ENCODE data around the gene DEPP1. TPM values are rescaled to one million over a fixed set of nuclear protein-coding genes. Genes with fewer than 3 reads are reported as not detected.

Gene DEPP1
- total RNA-seq, 1 experiment from 2014 or later = 1.6 TPM

DNA sequence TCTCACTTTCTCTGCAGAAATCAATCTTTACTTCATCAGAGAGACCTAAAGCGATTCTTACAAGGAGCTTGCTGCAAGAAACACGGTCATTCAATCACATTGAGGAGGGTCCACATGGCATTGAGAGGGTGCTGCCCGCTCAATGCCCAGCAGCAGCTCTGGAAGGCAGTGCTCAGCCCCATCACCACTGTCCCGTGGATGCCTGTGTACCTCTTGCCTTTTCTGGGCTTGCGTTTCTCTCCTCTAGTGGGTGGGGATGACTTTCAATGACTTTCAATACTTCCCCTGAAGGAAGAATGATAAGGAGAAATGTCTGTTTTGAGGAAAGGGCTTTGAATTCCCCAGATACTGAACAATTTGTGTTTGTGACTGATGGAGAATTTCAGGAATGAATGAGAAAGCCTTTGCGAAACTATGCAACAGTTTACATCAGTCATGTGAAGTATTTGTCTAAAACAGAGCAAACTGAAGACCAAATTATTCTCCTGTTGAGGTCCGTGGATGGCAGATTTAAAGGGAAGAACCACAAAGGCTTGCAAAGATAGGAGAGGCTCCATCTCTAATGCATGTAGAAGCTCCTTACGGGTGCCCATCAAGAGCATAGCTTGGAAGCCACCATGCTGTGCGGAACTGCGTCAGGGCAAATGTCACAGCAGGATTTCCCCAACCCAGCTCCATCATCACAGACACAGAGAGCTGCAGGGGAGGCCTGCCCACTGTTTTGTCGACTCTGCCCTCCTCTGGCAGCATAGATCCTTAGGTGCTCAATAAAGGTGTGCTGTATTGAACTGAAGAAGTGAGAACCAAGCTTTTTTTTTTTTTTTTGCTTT lies 15.5 kb upstream of the DEPP1 start:
- DNase-seq (ENCODE audit: low spot score) (no peak), ATAC-seq (no peak)
- Mint-ChIP-seq H3K9me3 (no peaks in the 10 kb centered on the region), H3K4me1 (peaks cover 44% of the 10 kb centered on the region), H3K27ac (peak overlapping the region; percentile 19), H3K36me3 (peaks cover 11% of the 10 kb centered on the region), H3K4me3 (no peak overlapping the region), H3K27me3 (ENCODE audit: low read depth) (peaks cover 3% of the 10 kb centered on the region; the same call in 1 of the 2 replicates)
- ChIA-PET POLR2A (interaction anchor here (0.6 kb wide), 1 partner anchor 62 kb away, joined by 4 read pairs; no protein-coding TSS in a partner anchor), CTCF (interaction anchor here (0.6 to 9.4 kb wide), 5 partner anchors 26 to 65 kb away, joined by 3 to 143 read pairs (median 3); partner anchors contain the start of gene RASSF4)
- TF ChIP-seq TEAD1 (CRISPR knock-in tag; IDR thresholded peaks at IDR 0.05) (no peak), GABPB1 (CRISPR knock-in tag; IDR thresholded peaks at IDR 0.05) (peak; percentile 98), ZNF423 (CRISPR knock-in tag; IDR thresholded peaks at IDR 0.05) (peak; percentile 31; the same call in 1 of the 2 replicates)

DNA sequence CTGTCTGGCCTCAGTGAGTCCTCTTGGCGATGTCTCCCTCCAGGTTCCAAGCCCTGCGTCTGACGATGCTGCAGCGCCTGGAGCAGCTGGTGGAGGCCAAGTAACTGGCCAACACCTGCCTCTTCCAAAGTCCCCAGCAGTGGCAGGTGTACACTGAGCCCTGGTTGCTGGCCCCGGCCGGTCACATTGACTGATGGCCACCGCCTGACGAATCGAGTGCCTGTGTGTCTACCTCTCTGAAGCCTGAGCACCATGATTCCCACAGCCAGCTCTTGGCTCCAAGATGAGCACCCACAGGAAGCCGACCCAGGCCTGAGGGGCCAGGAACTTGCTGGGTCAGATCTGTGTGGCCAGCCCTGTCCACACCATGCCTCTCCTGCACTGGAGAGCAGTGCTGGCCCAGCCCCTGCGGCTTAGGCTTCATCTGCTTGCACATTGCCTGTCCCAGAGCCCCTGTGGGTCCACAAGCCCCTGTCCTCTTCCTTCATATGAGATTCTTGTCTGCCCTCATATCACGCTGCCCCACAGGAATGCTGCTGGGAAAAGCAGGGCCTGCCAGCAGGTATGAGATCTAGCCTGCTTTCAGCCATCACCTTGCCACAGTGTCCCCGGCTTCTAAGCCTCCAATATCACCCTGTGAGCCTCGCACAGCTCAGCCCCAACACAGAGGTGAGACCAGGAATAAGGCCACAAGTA lies 14.8 kb upstream of the DEPP1 start:
- Mint-ChIP-seq H3K27me3 (ENCODE audit: low read depth) (no peaks in the 10 kb centered on the region; the same call in 1 of the 2 replicates), H3K9me3 (no peaks in the 10 kb centered on the region), H3K4me1 (peaks cover 51% of the 10 kb centered on the region), H3K27ac (peak overlapping the region; percentile 19; the same call in 1 of the 2 replicates), H3K4me3 (no peak overlapping the region), H3K36me3 (peaks cover 13% of the 10 kb centered on the region)
- CTCF ChIA-PET = interaction anchor here (9.4 kb wide), 1 partner anchor 61 kb away, joined by 143 read pairs; no protein-coding TSS in a partner anchor
- no peak for DNase-seq (ENCODE audit: low spot score)
- POLR2A ChIA-PET = no interaction called here
- TF ChIP-seq KAT7 (CRISPR knock-in tag; IDR thresholded peaks at IDR 0.05; ENCODE audit: borderline replicate concordance) = no peak
- TF ChIP-seq NR3C1 (CRISPR knock-in tag; conservative IDR thresholded peaks at IDR 0.05; ENCODE audit: low read depth) = no peak
- TF ChIP-seq, protein P1, sequence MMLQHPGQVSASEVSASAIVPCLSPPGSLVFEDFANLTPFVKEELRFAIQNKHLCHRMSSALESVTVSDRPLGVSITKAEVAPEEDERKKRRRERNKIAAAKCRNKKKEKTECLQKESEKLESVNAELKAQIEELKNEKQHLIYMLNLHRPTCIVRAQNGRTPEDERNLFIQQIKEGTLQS (CRISPR knock-in tag; conservative IDR thresholded peaks at IDR 0.05) = no peak
- no peak for TF ChIP-seq JUN (CRISPR knock-in tag; IDR thresholded peaks at IDR 0.05)
- TF ChIP-seq SMAD3 (CRISPR knock-in tag; IDR thresholded peaks at IDR 0.05; ENCODE audit: borderline replicate concordance) = no peak
- TF ChIP-seq CREB1 (CRISPR knock-in tag; IDR thresholded peaks at IDR 0.05) = no peak
- no peak for TF ChIP-seq OVOL2 (CRISPR knock-in tag; IDR thresholded peaks at IDR 0.05; ENCODE audit: borderline replicate concordance)
- no peak for TF ChIP-seq ESRRA (CRISPR knock-in tag; IDR thresholded peaks at IDR 0.05; ENCODE audit: borderline replicate concordance)
- TF ChIP-seq, protein P2, sequence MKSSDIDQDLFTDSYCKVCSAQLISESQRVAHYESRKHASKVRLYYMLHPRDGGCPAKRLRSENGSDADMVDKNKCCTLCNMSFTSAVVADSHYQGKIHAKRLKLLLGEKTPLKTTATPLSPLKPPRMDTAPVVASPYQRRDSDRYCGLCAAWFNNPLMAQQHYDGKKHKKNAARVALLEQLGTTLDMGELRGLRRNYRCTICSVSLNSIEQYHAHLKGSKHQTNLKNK (CRISPR knock-in tag; IDR thresholded peaks at IDR 0.05) = no peak
- no peak for TF ChIP-seq TEAD1 (CRISPR knock-in tag; IDR thresholded peaks at IDR 0.05)
- TF ChIP-seq, protein P3, sequence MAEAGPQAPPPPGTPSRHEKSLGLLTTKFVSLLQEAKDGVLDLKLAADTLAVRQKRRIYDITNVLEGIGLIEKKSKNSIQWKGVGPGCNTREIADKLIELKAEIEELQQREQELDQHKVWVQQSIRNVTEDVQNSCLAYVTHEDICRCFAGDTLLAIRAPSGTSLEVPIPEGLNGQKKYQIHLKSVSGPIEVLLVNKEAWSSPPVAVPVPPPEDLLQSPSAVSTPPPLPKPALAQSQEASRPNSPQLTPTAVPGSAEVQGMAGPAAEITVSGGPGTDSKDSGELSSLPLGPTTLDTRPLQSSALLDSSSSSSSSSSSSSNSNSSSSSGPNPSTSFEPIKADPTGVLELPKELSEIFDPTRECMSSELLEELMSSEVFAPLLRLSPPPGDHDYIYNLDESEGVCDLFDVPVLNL (CRISPR knock-in tag; IDR thresholded peaks at IDR 0.05; ENCODE audit: borderline replicate concordance, low read depth) = no peak
- TF ChIP-seq, protein P4, sequence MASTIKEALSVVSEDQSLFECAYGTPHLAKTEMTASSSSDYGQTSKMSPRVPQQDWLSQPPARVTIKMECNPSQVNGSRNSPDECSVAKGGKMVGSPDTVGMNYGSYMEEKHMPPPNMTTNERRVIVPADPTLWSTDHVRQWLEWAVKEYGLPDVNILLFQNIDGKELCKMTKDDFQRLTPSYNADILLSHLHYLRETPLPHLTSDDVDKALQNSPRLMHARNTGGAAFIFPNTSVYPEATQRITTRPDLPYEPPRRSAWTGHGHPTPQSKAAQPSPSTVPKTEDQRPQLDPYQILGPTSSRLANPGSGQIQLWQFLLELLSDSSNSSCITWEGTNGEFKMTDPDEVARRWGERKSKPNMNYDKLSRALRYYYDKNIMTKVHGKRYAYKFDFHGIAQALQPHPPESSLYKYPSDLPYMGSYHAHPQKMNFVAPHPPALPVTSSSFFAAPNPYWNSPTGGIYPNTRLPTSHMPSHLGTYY (CRISPR knock-in tag; IDR thresholded peaks at IDR 0.05) = no peak
- no peak for TF ChIP-seq ZNF232 (CRISPR knock-in tag; IDR thresholded peaks at IDR 0.05)
- TF ChIP-seq FOXK1 (CRISPR knock-in tag; IDR thresholded peaks at IDR 0.05) = no peak
- TF ChIP-seq TP53 (CRISPR knock-in tag; IDR thresholded peaks at IDR 0.05) = no peak
- TF ChIP-seq, protein P5, sequence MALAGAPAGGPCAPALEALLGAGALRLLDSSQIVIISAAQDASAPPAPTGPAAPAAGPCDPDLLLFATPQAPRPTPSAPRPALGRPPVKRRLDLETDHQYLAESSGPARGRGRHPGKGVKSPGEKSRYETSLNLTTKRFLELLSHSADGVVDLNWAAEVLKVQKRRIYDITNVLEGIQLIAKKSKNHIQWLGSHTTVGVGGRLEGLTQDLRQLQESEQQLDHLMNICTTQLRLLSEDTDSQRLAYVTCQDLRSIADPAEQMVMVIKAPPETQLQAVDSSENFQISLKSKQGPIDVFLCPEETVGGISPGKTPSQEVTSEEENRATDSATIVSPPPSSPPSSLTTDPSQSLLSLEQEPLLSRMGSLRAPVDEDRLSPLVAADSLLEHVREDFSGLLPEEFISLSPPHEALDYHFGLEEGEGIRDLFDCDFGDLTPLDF (CRISPR knock-in tag; IDR thresholded peaks at IDR 0.05) = no peak
- ATAC-seq = no peak
